OCI-LY7 (cell line): Measurements from ENCODE around the gene CCDC73.

ENCODE experiments used
- CTCF ChIP-seq: fragments of 200-600 bp; sonication (generic); conservative IDR thresholded peaks from 2 replicates; pipeline ENCODE4 v1.5.1; 2014; ENCODE audit warnings: mild to moderate bottlenecking, antibody characterized with exemption, low read length, moderate library complexity, mixed read lengths
- EZH2phosphoT487 ChIP-seq: fragments of 200-600 bp; sonication (generic); IDR thresholded peaks from 2 replicates; pipeline ENCODE4 v1.6.1; 2018; ENCODE audit warnings: low read depth, borderline replicate concordance, mild to moderate bottlenecking, mixed run types, antibody characterized with exemption, low read length, moderate library complexity, mixed read lengths

- TF ChIP-seq CTCF (no peak), EZH2phosphoT487 (no peak)
Observed at GRCh38 chr11:32722255-32722654, 72.2 kb downstream of the CCDC73 start.
